ENCODE results near the gene XCR1.
A peak's percentile ranks its signal among the peaks of the same experiment; 100 is the strongest.
"Not testable (repeated sequence)": the region's sequence is repeated elsewhere in the genome, so short reads cannot be mapped to it uniquely, and the experiment has no call there.

Gene XCR1

DNA sequence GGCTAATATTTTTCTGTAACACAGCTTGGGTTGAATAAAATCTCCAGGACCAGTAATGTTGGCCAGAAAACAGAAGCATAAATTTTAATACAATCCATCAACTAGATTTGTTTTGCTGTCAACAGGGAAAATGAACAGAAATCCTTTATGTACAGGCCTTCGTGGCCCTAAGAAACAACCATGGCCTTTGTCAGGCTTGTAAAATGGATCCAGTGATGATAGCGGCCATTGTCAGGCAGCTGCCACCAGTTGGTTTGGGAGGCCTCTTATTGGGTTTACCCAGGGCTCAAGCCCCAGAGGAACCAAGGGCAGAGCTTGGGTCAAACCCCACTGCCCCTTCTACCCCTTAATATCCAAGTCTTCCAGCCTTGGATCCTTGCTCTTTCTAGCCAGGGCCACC is 26.1 kb downstream of the XCR1 start:
- no peak for DNase-seq

DNA sequence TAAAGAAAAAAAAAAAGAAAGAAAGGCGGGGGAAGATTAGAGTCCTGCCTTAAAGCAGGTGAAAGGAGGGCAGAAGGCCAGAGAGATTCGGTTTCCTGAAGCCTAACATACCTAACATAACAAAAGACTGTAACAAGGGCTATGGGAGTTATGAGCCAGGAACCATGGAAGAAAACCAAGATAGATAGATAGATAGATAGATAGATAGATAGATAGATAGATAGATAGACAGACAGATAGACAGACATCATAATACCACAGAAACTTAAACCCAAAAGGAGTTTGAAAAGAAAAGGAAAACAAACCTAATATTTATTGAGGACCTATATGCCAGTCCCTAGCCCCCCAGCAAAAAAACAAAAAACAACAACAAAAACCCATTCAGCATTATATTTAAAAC is 29.3 kb downstream of the XCR1 start:
- no peak for DNase-seq

DNA sequence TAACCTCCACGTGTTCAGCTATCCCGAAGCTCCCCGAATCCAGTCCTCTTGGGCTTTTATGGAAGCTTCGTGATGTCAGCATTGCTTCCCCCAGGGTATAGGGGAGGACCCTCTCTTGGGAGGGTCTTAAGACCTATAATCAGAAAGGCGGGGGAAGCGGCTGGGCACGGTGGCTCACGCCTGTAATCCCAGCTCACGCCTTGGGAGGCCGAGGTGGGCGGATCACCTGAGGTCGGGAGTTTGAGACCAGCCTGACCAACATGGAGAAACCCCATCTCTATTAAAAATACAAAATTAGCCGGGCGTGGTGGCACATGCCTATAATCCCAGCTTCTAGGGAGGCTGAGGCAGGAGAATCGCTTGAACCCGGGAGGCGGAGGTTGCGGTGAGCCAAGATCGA is 29.8 kb downstream of the XCR1 start:
- DNase-seq = not testable (repeated sequence)

DNA sequence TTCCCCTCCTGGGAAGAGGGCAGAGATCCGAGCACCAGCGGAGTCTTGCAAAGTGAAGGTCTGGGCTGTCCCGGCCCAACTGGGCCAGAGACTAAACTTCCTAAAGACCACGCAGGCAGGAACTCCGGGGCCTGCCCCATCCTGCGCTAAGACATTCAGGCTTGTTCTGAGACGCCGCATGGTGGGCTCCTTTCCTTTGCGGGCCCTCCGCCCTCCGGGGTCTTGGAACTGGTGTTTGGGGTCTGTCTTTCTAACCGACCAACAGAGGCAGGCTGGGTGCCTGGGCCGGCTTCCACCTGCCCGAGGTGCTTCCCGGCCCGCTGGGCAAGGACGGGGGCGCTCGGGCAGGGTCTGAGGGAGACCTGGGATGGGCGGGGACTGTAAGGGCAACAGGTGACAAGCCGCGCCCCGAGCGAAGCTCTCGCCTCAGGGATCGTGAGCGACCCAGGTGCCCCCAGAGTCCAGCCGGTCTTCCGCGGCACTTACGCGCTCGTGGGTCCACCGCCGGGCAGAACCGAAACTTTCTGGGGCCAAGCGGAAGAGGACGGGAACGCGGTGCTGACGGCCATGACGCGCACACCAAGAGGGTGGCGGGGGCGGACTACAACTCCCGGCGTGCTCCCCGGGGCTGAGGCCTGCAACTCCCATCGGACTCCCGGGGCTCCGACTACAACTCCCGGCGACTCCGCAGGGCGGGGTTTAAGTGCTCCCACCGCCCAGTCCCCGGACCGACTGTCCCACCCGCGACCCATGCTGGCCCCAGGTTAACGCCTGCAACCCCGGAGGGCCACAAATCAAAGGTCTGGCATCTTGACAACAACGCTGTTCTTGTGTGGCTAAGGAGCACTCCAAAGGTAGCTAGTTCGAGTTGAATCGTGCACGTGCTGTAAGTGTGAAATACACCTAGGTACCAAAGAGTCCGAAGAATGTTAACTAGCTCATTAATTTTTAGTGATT is 31.8 kb downstream of the XCR1 start, which contains the start of gene FYCO1:
TSS of gene FYCO1 (minus strand) at position 589 of the 957 bp plus-strand sequence. CDS start 10,914 bp downstream, outside the sequence.
- peak; percentile 79 for DNase-seq

DNA sequence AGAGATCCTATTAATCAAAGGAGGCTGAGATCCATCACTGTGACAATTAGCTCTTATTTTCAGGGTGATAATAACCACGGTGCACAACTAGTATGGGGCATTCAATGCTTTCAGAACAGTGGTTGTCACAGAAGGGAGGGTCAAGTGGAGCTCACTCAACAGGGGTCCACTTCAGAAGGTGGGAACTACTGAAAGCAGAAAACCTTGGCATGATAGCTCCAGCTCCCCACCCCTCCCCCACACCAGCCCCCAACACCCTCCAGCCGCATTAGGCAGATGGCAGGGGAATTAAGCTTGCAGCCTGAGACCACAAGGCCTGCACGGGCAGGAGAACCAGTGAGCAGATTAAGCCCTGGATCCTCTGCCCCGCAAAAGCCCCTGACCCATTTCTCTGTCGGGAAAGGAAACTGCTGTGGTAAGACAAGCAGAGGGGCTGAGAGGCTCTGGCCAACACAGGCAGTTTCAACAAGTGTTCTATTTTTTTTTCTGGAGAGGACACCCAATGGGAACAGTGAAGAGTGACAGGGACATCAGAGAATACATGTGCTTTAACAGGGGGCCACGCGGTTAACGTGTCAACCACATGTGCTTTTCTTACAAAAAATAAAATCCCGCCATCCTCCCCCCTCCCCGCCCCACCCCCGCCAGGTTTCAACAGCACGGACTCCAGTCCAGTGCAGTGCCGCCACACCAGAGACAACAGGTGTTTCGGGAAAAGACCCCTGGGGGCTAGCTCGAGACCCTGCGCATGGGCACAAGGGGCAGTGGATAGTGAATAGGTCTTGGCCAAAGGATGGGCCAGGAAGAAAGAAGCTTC is 32.7 kb downstream of the XCR1 start:
- peak; percentile 31 for DNase-seq

DNA sequence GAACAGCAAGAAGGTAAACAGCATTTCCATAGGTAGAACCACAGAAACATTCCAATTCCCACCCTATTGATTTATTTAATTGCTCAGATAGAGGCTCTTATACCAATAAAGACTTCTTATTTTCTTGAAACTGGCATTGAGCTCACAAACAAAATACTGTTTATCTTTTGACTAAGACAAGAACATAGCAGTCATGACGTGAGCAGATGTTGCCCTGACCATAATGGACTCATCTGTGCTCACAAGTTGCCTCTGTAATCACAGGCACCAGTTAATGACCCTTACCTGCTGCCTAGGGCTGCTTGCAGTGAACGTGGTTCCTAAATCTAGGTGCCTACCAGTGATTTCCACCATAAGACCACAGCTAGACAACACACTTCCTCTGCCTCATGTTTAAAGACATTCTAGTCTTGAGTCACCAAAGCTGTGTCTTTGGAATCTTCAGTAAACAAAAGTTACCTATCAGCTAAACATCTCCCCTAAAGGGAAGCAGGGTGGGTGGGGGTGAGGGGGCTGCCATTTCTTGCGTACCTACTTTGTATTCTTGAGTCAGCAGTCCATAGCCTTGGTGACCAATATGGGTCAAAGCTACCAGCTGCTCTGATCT is 33.8 kb downstream of the XCR1 start:
- peak; percentile 18 for DNase-seq

DNA sequence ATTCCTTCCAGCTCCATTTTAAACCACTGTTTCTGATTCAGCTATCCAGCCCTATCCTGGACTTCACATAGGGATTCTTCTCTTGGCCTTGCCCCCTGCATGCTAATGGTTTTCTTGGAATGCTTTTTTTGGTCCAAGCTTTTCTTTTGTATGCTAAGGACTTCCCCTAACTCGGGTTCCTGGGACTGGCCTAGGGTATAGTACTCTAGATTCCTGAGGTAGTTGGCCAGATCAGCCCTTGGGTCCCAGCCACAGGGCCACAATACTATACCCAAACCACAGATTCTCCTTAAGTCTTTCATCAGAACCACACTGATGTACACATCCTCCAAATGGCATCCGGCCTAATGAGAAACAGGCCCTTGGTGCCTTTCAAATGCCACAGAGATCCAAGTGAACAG is 34.5 kb downstream of the XCR1 start:
- DNase-seq = no peak

DNA sequence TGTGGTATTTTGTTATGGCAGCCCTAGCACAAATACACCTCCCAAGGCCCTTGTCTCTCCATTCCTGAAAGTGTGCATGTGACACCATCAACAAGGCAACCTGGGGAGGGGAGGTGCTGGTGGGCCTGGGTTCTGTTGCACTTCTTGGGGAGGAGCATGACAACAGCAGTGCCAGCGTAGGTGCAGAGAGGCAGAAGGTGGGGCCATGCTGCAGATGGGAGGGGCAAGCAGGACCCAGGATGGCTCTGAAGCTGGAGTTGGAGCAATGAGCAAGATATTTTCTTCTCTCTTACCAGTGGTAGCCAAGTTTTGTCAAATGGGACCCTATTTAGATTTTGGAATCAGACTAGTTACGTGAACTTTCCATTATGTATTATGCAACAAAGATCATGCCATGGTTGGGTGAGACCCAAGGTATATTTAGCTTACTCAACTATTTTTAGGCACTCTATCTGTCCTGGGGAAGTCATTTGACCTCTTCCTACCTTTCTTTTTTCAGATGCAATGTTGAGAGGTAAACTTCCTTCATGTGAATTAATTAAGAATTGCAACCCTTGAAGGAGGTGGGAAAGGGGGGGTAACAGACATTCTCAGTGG is 35.1 kb downstream of the XCR1 start:
- DNase-seq = no peak

DNA sequence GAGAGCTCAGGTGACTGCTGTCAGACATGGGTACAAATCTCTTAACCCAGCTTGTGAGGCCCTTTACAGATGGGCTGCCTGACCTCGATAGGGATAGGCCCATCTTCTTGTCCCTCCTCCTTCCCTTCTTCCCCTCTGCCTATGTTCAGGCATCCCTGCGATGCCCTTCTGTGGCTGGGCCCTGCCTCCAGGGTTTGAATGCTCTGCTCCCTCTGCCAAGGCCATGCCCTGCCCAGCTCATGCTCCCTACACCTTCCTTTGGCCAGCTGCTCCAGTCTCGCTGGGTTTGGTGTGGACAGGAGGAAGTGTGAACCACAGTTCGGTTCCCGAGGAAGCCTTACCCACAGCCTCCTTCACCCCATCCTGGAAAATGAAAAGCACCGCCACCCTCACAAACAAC is 35.9 kb downstream of the XCR1 start:
- DNase-seq = no peak

DNA sequence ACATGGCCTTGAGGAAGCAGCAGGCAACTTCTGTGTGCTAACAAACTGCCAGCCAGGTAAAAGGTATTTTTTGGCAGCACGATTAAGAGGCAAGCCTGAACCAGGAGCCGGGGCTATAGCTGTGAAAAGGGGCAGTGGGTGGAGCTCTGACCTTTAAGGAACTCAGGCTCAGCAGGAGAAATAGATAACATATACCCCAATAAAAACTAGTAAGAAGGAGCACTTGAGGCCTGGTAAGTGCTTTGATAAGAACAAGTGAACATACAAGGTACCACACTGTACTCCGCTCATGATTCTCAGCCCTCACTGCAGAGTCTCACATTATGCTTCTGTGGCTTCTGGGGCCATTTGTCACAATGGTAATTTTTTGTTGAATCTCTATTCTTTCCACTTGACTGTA is 37.1 kb downstream of the XCR1 start:
- DNase-seq = no peak

DNA sequence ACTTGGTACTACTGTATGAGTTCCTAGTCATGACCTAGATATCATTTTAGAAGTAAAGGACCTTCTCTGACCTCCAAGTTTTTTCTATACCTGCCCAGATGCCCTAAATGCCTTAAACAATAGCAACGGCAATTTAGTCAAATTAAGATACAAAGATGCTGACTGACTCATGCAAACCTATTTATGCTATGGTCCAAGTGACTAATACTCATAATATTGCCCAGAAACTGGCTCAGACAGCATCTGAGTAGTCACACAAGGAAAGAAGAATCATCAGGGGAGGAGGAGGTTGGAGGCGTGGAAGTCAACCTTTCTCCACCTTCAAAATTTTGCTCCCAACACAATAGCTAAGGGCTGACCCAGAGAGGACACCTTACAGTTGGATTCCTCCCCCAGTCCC is 38.5 kb downstream of the XCR1 start:
- DNase-seq = no peak

DNA sequence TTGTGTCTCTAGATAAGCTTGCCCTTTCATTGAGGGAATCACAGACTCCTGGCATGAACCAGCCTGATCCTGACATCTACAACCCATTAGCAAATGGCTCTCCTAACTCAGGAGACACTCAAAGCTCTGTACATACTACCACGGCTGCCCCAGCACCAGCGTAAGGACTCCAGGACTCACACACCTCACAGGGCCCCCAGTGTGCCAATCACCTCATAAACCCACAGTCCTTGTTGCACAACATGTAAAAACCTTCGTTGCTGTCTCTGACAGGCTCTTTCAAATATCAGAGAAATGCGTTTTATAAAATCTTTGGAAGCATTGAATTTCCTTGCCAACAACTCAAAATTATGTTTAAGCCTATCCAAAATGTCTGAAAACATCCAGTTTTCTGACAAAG is 38.9 kb downstream of the XCR1 start:
- DNase-seq = no peak

DNA sequence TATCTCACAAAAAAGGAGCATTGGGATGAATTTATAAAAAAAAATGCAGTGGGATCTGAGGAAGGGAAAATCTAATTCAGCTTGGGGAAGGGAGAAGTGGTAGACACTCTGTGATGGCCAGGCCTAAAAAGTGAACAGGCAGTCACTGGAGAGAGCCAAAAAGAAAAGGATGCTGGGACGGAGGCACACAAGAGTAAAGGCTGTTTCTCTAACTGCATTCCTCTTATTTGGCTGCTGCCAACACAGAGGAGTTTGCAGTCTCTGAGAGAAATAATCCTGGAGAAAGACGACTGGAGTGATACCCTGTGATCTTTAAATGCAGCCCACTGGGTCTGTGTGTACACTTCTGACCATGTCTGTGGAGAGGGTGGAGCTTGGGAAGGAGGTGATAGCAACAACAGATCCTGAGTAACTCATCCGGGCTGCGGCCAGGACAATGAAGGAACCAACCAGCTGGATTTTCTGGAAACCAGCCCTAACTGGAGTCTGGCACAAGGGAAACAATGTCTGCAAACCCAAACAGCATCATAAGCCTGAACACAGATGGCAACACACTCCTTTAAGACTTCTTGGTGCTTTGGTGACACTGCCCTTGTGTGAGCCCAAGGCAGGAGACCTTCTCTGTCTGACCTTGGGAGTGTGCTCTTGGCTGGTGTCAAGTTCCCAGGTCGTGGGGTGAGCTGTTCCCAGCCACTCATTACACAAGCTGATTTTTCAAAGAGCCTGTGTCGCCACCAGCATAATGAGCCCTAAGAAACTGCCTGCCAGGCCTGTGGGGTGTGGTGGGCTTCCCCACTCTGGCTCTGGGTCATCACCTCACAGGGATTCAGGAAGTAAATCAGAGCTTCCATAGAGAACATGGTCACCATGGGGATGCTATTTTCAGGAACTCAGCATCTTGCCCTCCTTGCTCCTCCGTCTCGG is 39.7 kb downstream of the XCR1 start:
- no peak for DNase-seq

DNA sequence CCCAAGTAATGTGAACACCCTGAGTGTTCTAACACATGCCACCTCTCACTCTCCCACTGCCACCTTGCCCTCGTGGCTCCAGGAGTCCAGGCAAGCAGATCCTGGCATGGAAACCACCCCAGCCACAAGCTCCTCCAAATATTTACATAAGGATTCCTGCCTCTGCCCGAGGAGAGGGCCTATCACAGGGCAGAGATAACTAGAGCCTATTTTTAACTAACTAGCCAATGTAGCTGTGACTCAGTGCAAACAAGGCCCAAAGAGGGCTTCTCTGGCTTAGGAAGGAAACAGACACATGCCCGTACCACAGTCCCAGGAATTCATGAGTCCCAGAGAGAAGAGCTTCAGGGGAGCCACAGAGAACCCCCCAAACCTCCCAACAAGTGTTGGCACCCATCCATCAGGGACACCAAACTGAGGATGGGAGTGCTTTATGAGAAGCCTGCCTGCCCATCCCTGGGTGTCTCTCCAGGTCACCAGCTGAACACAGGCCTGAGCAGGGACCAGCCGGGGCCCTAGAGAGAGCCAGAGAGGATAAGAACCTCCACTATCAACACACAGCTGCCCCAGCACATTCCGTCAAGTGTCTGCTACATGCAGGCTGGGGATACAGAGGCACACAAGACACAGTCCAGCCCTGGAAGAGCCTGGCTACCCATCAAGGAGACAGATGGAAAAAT is 40.8 kb downstream of the XCR1 start:
- DNase-seq = no peak

DNA sequence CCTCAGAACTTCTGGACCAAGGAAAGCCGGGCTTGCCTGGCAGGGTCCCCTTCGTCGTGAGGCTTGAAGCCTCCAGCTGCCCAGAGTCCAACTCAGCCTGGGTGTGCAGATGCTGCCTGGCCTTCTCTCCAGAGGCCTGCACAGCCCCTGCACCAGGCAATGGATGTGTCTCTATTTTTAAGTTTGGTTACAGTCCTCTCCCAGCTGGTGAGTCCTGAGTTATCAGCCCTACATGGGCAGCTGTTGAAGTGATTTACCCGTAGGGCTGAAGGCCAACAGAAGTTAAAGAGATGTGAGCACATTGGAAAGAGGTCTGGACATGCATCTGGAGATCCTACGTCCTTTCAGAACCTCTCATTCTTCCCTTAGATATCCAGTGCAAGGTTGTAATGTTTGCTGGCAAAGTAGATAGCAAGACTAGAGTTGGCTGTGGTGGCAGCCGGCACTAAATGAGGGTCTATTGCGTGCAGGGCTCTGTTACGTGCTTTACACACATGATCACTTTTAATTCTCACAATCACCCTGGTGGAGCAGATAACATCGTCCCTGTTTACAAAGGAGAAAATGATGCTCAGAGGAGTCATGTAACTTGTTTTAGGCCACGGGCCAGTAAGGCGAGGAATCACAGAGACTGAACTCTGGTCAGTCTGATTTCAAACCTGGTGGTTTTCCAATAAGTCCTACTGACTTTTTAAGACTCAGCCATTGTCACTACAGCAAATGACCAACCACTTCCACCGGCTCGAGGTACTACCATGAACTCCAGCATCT is 41.6 kb downstream of the XCR1 start:
- DNase-seq = no peak

DNA sequence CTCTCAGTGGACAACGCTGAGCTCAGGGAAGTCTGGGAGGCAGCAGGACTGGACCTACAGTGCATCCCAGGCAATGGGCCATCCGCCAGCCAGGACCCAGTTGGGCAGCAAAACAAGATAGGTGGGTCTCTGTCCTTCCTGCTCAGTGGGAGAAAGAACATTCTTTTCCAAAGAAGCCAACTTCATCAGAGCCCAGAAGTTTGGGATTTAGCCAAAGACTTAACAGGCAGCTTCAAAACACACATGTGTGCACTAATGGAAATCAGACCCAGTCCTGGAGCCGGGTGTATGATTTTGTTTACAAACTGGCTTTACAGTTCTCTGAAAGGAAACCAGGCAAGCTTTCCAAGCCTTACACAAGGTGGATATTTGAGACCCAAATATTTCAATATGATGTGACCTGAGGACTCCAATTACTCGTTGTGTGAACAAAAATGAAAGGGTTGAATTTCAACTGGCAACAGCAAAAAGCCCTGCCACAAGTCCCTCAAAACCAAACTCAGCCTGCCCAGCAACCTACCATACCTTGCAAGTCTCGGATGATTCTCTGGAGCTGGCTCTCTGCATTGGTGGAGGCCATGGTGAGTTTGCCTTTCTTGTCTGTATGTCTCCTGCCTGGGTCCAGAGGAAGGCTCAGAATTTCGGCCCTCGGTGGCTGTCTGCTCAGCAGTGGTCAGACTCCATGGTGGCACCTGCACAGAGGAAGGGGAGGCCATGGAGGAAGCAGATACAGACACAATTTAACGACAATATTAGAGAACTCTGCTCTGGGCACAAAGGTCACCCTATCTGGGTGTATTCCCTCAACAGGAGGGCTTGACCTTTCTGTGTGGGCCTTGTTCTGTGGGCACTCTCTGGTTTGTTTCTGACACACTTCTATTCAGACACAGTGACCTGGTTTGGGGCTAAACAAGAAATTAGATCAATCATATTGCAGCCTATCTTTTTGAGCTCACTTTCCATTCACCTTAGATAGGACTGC is 42.7 kb downstream of the XCR1 start:
- DNase-seq = no peak

DNA sequence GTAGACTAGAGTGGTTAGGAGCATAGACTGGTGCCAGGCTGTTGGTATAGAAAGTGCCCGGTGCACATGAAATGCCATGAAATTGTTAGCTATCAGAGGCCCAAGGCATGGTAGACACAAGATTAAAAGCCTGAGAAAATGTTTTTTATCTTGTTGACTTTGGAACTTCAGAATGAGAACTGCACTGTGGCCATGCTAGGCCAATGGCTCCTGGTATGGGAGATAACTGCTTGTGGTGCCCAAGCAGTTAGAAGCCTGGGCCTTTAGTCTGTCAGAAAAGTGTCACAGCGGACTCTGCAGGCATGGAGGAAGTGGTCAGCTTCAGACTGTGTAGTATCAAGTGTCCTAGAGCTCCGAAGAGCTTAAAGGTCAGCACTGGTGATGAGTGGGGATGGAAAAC is 43.5 kb downstream of the XCR1 start:
- no peak for DNase-seq

DNA sequence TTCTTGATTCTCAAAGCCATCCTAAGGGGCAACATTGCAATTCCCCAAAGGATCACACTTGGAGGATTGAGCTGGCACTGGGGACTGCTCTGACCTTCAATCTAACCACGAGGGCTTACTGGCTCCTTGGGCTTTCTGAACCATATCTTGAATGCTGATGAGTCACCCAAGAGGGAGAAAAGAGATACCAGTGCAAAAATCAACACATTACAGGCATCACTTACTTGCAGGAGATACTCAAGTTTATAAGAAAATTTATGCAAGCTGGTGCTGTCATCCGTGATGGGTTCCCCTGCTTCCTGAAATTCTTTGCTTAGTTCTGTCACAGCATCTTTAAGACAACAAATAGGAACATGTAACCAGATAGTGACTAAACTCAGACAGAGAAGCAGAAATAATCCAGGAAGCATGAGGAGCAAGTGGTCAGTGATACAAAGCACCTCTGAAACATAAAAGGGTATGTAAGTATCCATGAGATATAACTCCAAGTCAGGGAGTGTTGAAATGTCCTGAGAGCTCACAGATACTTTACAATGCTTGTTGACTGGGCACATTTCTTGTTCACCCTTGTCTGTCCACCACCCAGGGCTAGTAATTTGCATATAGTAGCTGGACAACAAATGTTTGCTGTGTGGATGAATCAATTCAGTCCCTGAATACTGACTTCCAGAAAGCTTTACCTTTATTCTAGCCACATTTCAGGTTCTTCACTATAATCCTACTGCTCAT is 45.8 kb downstream of the XCR1 start:
- DNase-seq = no peak
